Measurements from ENCODE around the gene ACOT12.

Gene ACOT12

GRCh38 chr5:81286059-81286617 lies 107.8 kb downstream of the ACOT12 start:
- no peak overlapping the region for H3K4me3 ChIP-seq (ENCODE audit: low read length)
- no peak for DNase-seq (ENCODE audit: low read depth)
- TF ChIP-seq CTCF (conservative IDR thresholded peaks at IDR 0.05; ENCODE audit: low read depth, low read length) = no peak

- no peak for TF ChIP-seq CTCF (conservative IDR thresholded peaks at IDR 0.05; ENCODE audit: low read depth, low read length)
- no peak for DNase-seq (ENCODE audit: low read depth)
- H3K4me3 ChIP-seq (ENCODE audit: low read length) = no peak overlapping the region
Measured at GRCh38 chr5:81283976-81284375, 110.0 kb downstream of the ACOT12 start.
